HepG2 (cell line): ENCODE results near the gene KTN1. TPM values are rescaled to one million over a fixed set of nuclear protein-coding genes. Genes with fewer than 3 reads are reported as not detected.

ENCODE experiments used
- ATRX ChIP-seq: sonication (generic); formaldehyde crosslinking; IDR thresholded peaks from 2 replicates; pipeline ENCODE4 v1.4.0; 2020; ENCODE audit warnings: missing genetic modification reagents, borderline replicate concordance
- DNMT1 ChIP-seq: sonication (generic); formaldehyde crosslinking; IDR thresholded peaks from 2 replicates; pipeline ENCODE4 v1.5.1; 2020; ENCODE audit warnings: mild to moderate bottlenecking, missing genetic modification reagents
- EP300 ChIP-seq, 3 experiments: sonication (generic) in 1 of 3; formaldehyde crosslinking in 1 of 3; IDR thresholded peaks; 2 replicates each; pipeline versions ENCODE4 v1.5.1 to v1.6.1; 2011 to 2020; ENCODE audit warnings: low read depth in 2 of 3, low read length in 2 of 3, borderline replicate concordance in 1 of 3, improper control_type of control experiment in 1 of 3, mild to moderate bottlenecking in 1 of 3, missing genetic modification reagents in 1 of 3, moderate library complexity in 1 of 3
- GABPA ChIP-seq, 2 experiments: IDR thresholded peaks; 2 replicates each; pipeline ENCODE4 v1.6.1; 2011 to 2016; ENCODE audit warnings: low read depth in 2 of 2, low read length in 1 of 2, missing biosample characterization in 1 of 2, missing genetic modification characterization in 1 of 2
- ISL2 ChIP-seq: sonication (generic); formaldehyde crosslinking; IDR thresholded peaks from 2 replicates; pipeline ENCODE4 v1.5.0; 2020; ENCODE audit warnings: missing genetic modification reagents
- KLF12 ChIP-seq: sonication (generic); formaldehyde crosslinking; IDR thresholded peaks from 2 replicates; pipeline ENCODE4 v1.4.0; 2020; ENCODE audit warnings: missing genetic modification reagents, borderline replicate concordance
- POLR2AphosphoS5 ChIP-seq: IDR thresholded peaks from 2 replicates; pipeline ENCODE4 v1.6.1; 2012; ENCODE audit warnings: low read depth, low read length
- RELA ChIP-seq: sonication (generic); formaldehyde crosslinking; IDR thresholded peaks from 2 replicates; pipeline ENCODE4 v1.4.0; 2020; ENCODE audit warnings: missing genetic modification reagents
- SALL1 ChIP-seq: sonication (generic); formaldehyde crosslinking; IDR thresholded peaks from 2 replicates; pipeline ENCODE4 v1.8.0; 2022; ENCODE audit warnings: mild to moderate bottlenecking, missing genetic modification reagents
- ZBTB21 ChIP-seq: sonication (generic); formaldehyde crosslinking; IDR thresholded peaks from 2 replicates; pipeline ENCODE4 v1.4.0; 2020; ENCODE audit warnings: missing genetic modification reagents
- ZFP91 ChIP-seq: sonication (generic); formaldehyde crosslinking; IDR thresholded peaks from 2 replicates; pipeline ENCODE4 v1.9.0; 2022; ENCODE audit warnings: missing genetic modification reagents, mild to moderate bottlenecking, borderline replicate concordance
- ZNF160 ChIP-seq: sonication (generic); formaldehyde crosslinking; IDR thresholded peaks from 2 replicates; pipeline ENCODE4 v1.8.0; 2022; ENCODE audit warnings: mild to moderate bottlenecking, inconsistent platforms, missing genetic modification reagents
- ZNF232 ChIP-seq: sonication (generic); formaldehyde crosslinking; IDR thresholded peaks from 2 replicates; pipeline ENCODE4 v1.4.0; 2020; ENCODE audit warnings: missing genetic modification reagents, borderline replicate concordance
- ZNF607 ChIP-seq: sonication (generic); formaldehyde crosslinking; IDR thresholded peaks from 2 replicates; pipeline ENCODE4 v1.5.1; 2020; ENCODE audit warnings: missing genetic modification reagents, mild to moderate bottlenecking, borderline replicate concordance
- ZNF879 ChIP-seq: sonication (generic); formaldehyde crosslinking; IDR thresholded peaks from 2 replicates; pipeline ENCODE4 v1.8.1; 2023; ENCODE audit warnings: missing genetic modification reagents
- polyA plus RNA-seq, 8 experiments: library from polyadenylated mRNA; depleted of rRNA in 3 of 8; stranded (reverse) in 7 of 8; unstranded in 1 of 8; fragments of >200 nt; fragmentation: Illumina TruSeq in 4 of 8; extraction: Trizol in 4 of 8; gene quantifications; 2 replicates each; pipeline versions ENCODE4 v1.2.1 to v1.2.3, GENCODE V29; 2011 to 2016; ENCODE audit warnings: low read depth in 4 of 8, missing spikeins in 1 of 8, mixed read lengths in 1 of 8; ENCODE audit not compliant: insufficient read depth in 1 of 8
- total RNA-seq, 5 experiments: library from RNA; depleted of rRNA; stranded (reverse); fragments of >200 nt; fragmentation: Illumina TruSeq; extraction: Trizol; gene quantifications; 2 replicates each; pipeline ENCODE4 v1.2.3, GENCODE V29; 2016; ENCODE audit warnings: low read depth in 1 of 5
- TF ChIP-seq, protein P1 (sequence below): IDR thresholded peaks from 2 replicates; pipeline ENCODE4 v1.6.1; 2016; ENCODE audit warnings: low read depth
- TF ChIP-seq, protein P2 (sequence below): sonication (generic); formaldehyde crosslinking; IDR thresholded peaks from 2 replicates; pipeline ENCODE4 v1.5.0; 2020; ENCODE audit warnings: mild to moderate bottlenecking, low read depth, missing genetic modification reagents, borderline replicate concordance
- TF ChIP-seq, protein P3 (sequence below): sonication (generic); formaldehyde crosslinking; conservative IDR thresholded peaks from 2 replicates; pipeline ENCODE4 v1.8.0; 2022; ENCODE audit warnings: missing genetic modification reagents
- TF ChIP-seq, protein P4 (sequence below): sonication (generic); formaldehyde crosslinking; IDR thresholded peaks from 2 replicates; pipeline ENCODE4 v1.8.1; 2022; ENCODE audit warnings: mild to moderate bottlenecking, missing genetic modification reagents
- TF ChIP-seq, protein P5 (sequence below): sonication (generic); formaldehyde crosslinking; IDR thresholded peaks from 2 replicates; pipeline ENCODE4 v1.8.0; 2022; ENCODE audit warnings: mild to moderate bottlenecking, missing genetic modification reagents, borderline replicate concordance

KTN1 gene
- total and polyA plus RNA-seq, 2 of the 13 experiments (the other 11 are each of a cell fraction or from before 2014, with no cell fraction given): 60.6 to 169 TPM

- TF ChIP-seq SALL1 (peak; percentile 50; the same call in 1 of the 2 replicates), ATRX (CRISPR knock-in tag) (no peak), DNMT1 (CRISPR knock-in tag) (no peak), ZNF160 (CRISPR knock-in tag) (no peak), EP300 (IDR thresholded peaks at IDR 0.05; ENCODE audit: low read depth in 2 of 2, low read length in 2 of 2) (no peak), EP300 (CRISPR knock-in tag; IDR thresholded peaks at IDR 0.05; ENCODE audit: borderline replicate concordance) (no peak), ISL2 (CRISPR knock-in tag) (peak; percentile 64), ZNF232 (CRISPR knock-in tag) (peak; percentile 61; the same call in 1 of the 2 replicates), KLF12 (CRISPR knock-in tag) (0 out of 2 replicates have a peak, but pooled peaks have one; percentile 64), ZFP91 (CRISPR knock-in tag) (peak; percentile 99), RELA (CRISPR knock-in tag) (no peak), ZBTB21 (CRISPR knock-in tag) (no peak), GABPA (IDR thresholded peaks at IDR 0.05; ENCODE audit: low read depth, low read length) (no peak; the same call in 1 of the 2 replicates), GABPA (CRISPR knock-in tag; IDR thresholded peaks at IDR 0.05; ENCODE audit: low read depth) (no peak), POLR2AphosphoS5 (peak; percentile 43; the same call in 1 of the 2 replicates), ZNF607 (CRISPR knock-in tag) (no peak), ZNF879 (no peak)
- TF ChIP-seq, protein P1, sequence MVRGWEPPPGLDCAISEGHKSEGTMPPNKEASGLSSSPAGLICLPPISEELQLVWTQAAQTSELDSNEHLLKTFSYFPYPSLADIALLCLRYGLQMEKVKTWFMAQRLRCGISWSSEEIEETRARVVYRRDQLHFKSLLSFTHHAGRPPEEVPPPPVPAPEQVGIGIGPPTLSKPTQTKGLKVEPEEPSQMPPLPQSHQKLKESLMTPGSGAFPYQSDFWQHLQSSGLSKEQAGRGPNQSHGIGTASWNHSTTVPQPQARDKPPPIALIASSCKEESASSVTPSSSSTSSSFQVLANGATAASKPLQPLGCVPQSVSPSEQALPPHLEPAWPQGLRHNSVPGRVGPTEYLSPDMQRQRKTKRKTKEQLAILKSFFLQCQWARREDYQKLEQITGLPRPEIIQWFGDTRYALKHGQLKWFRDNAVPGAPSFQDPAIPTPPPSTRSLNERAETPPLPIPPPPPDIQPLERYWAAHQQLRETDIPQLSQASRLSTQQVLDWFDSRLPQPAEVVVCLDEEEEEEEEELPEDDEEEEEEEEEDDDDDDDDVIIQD (CRISPR knock-in tag): no peak
- TF ChIP-seq, protein P2, sequence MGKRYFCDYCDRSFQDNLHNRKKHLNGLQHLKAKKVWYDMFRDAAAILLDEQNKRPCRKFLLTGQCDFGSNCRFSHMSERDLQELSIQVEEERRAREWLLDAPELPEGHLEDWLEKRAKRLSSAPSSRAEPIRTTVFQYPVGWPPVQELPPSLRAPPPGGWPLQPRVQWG (CRISPR knock-in tag): no peak
- TF ChIP-seq, protein P3, sequence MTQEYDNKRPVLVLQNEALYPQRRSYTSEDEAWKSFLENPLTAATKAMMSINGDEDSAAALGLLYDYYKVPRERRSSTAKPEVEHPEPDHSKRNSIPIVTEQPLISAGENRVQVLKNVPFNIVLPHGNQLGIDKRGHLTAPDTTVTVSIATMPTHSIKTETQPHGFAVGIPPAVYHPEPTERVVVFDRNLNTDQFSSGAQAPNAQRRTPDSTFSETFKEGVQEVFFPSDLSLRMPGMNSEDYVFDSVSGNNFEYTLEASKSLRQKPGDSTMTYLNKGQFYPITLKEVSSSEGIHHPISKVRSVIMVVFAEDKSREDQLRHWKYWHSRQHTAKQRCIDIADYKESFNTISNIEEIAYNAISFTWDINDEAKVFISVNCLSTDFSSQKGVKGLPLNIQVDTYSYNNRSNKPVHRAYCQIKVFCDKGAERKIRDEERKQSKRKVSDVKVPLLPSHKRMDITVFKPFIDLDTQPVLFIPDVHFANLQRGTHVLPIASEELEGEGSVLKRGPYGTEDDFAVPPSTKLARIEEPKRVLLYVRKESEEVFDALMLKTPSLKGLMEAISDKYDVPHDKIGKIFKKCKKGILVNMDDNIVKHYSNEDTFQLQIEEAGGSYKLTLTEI: no peak
- TF ChIP-seq, protein P4, sequence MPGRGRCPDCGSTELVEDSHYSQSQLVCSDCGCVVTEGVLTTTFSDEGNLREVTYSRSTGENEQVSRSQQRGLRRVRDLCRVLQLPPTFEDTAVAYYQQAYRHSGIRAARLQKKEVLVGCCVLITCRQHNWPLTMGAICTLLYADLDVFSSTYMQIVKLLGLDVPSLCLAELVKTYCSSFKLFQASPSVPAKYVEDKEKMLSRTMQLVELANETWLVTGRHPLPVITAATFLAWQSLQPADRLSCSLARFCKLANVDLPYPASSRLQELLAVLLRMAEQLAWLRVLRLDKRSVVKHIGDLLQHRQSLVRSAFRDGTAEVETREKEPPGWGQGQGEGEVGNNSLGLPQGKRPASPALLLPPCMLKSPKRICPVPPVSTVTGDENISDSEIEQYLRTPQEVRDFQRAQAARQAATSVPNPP (CRISPR knock-in tag): 0 out of 2 replicates have a peak, but pooled peaks have one; percentile 25
- TF ChIP-seq, protein P5, sequence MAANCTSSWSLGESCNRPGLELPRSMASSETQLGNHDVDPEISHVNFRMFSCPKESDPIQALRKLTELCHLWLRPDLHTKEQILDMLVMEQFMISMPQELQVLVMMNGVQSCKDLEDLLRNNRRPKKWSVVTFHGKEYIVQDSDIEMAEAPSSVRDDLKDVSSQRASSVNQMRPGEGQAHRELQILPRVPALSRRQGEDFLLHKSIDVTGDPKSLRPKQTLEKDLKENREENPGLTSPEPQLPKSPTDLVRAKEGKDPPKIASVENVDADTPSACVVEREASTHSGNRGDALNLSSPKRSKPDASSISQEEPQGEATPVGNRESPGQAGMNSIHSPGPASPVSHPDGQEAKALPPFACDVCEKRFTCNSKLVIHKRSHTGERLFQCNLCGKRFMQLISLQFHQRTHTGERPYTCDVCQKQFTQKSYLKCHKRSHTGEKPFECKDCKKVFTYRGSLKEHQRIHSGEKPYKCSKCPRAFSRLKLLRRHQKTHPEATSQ (CRISPR knock-in tag): no peak; the same call in 1 of the 2 replicates
Observed at GRCh38 chr14:55579724-55580469, at the start of gene KTN1 (continued).
